ENCODE measurements around the gene NTRK2.

DNA sequence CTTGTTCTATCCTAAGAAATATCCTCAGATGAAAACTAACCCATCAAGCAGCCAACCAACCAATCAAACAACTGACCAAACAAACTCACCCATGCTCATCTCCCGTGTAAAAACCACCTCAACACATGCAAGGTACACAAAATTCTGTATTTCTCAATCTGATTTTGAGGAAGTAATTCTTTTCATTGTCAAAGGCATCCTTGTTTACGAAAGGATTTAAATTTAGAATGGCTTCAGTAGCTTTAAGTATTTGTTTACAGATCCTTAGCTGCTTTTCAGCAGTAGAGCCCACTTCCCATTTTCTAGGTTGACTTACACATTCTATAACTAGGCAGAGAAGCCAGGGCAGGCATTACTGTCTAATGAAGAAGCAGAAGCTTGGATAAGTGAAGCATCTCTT is 78.6 kb downstream of the NTRK2 start:
- TF ChIP-seq EZH2phosphoT487 (IDR thresholded peaks at IDR 0.05; ENCODE audit: borderline replicate concordance) (no peak), CTCF (conservative IDR thresholded peaks at IDR 0.05; ENCODE audit: low read length) (no peak)

Data from Loucy (cell line).